Caco-2 (cell line): ENCODE data around the gene GPR107. TPM values are rescaled to one million over a fixed set of nuclear protein-coding genes. Genes with fewer than 3 reads are reported as not detected.

Experiments used
- BruUV-seq: library from RNA; stranded (reverse); fragments of 400-500 nt; replicated peaks from 2 replicates; lab custom pipeline; 2021; lab: Mats Ljungman, UMichigan
- CTCF ChIA-PET: fragments of 300-600 bp; sonication (Branson Sonifier 250); formaldehyde crosslinking; loops from one replicate; lab custom pipeline; 2022; ENCODE audit warnings: antibody characterized with exemption; lab: Charles Lee
- POLR2A ChIA-PET: fragments of 300-600 bp; sonication (Branson Sonifier 250); formaldehyde crosslinking; loops from one replicate; lab custom pipeline; 2022; ENCODE audit warnings: antibody characterized with exemption; lab: Charles Lee
- DNase-seq, 2 experiments: peaks; one replicate each; pipeline versions ENCODE4 v3.0.0 to v3.0.0-alpha.2; 2020 to 2022
- H3K27me3 ChIP-seq: replicated peaks from 2 replicates; pipeline ENCODE4 v1.6.0; 2011; ENCODE audit warnings: low read length; ENCODE audit not compliant: control insufficient read depth, insufficient read depth
- H3K36me3 ChIP-seq: 2 replicates; pipeline ENCODE4 v1.5.1; 2011; ENCODE audit warnings: low read length; ENCODE audit not compliant: control insufficient read depth, insufficient read depth
- H3K4me1 ChIP-seq: fragments of 250-450 bp; sonication (Bioruptor Pico); 2 replicates; pipeline ENCODE4 v1.5.1; 2020; ENCODE audit warnings: mild to moderate bottlenecking
- H3K4me3 ChIP-seq: 2 replicates; pipeline ENCODE4 v1.5.1; 2011; ENCODE audit warnings: low read depth, mild to moderate bottlenecking, control low read depth, low read length
- H3K9me3 ChIP-seq: fragments of 250-450 bp; sonication (Bioruptor Pico); 2 replicates; pipeline ENCODE4 v1.5.1; 2020; ENCODE audit warnings: mild to moderate bottlenecking, moderate library complexity
- H3K27ac Mint-ChIP-seq: one replicate; pipeline ENCODE4 v1.8.0; 2022; ENCODE audit warnings: mixed read lengths; ENCODE audit not compliant: unreplicated experiment
- H3K27me3 Mint-ChIP-seq: one replicate; pipeline ENCODE4 v1.8.0; 2022; ENCODE audit warnings: mixed read lengths; ENCODE audit not compliant: insufficient read depth, unreplicated experiment
- H3K36me3 Mint-ChIP-seq: one replicate; pipeline ENCODE4 v1.8.0; 2022; ENCODE audit warnings: mild to moderate bottlenecking, mixed read lengths; ENCODE audit not compliant: insufficient read depth, unreplicated experiment
- H3K4me1 Mint-ChIP-seq: one replicate; pipeline ENCODE4 v1.8.0; 2022; ENCODE audit warnings: low read depth, mixed read lengths; ENCODE audit not compliant: unreplicated experiment
- H3K4me3 Mint-ChIP-seq: one replicate; pipeline ENCODE4 v1.8.0; 2022; ENCODE audit warnings: mild to moderate bottlenecking, moderate library complexity, mixed read lengths; ENCODE audit not compliant: unreplicated experiment
- H3K9me3 Mint-ChIP-seq: one replicate; pipeline ENCODE4 v1.8.0; 2022; ENCODE audit warnings: mixed read lengths; ENCODE audit not compliant: unreplicated experiment
- intact Hi-C: fragments of 100-400 bp; cut with micrococcal nuclease; formaldehyde crosslinking; loops from one replicate; pipeline ENCODE4 v1.10.0; 2022; ENCODE audit not compliant: unreplicated experiment
- total RNA-seq: library from RNA; stranded (reverse); gene quantifications from 2 replicates; pipeline ENCODE4 v1.2.3, GENCODE V29; 2022
- TF ChIP-seq, protein P1 (sequence below), 2 experiments: fragments of 200-600 bp in 1 of 2; IDR thresholded peaks; 1 replicate in 1 of 2; 2 replicates in 1 of 2; pipeline versions ENCODE4 v1.5.1 to v1.8.0; 2011 to 2022; ENCODE audit warnings: antibody characterized with exemption in 1 of 2, control low read depth in 1 of 2, inconsistent platforms in 1 of 2, low read depth in 1 of 2, low read length in 1 of 2, mild to moderate bottlenecking in 1 of 2, moderate library complexity in 1 of 2; ENCODE audit not compliant: insufficient read depth in 1 of 2, severe bottlenecking in 1 of 2, unreplicated experiment in 1 of 2

The GPR107 gene
- total RNA-seq, 1 experiment from 2014 or later, result 53.1 TPM

DNA sequence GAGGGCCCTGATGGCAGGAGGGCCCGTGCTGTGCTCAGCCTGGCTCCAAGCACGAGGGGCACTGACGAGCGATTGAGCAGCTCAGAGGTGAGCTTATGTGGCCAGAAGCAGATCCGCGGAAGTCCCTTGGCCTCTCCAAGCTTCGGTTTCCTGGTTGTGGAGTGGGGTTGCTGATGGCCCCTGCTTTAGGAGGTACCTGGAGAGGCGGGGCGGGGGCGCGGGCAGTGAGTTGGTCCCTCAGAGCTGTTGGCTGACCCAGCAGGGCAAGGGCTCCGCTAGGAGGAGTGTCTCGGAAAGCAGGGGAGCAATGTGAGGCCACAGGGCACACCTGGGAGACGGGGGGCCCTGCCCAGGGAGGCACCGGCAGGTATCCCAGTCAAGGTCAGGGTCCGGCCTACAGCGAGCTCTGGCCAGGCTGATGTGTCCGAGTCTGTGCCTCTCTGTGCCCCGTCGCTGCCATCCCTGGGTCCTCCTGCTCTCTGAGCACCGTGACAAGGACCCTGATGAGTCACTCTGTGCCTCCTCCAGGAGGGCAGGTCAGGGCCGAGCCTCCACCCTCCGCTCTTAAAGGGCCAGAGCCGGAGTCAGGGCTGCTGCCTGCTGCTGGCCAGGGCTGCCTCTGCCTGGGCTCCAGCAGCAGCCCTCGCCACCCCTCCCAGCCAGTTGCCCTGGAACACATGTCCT, 133.3 kb downstream of the GPR107 start:
- CTCF ChIA-PET, result interaction anchor here (0.6 kb wide), 2 partner anchors 336 to 1134 kb away, joined by 3 to 9 read pairs; no protein-coding TSS in a partner anchor
- POLR2A ChIA-PET, result interaction anchor here (0.6 kb wide), 1 partner anchor 18 kb away, joined by 10 read pairs; no protein-coding TSS in a partner anchor
- Mint-ChIP-seq H3K36me3 (no peaks in the 10 kb centered on the region), H3K4me1 (peaks cover 20% of the 10 kb centered on the region), H3K27ac (peak overlapping the region; percentile 44), H3K27me3 (no peaks in the 10 kb centered on the region), H3K9me3 (no peaks in the 10 kb centered on the region), H3K4me3 (peak overlapping the region; percentile 28)
- TF ChIP-seq, protein P1, sequence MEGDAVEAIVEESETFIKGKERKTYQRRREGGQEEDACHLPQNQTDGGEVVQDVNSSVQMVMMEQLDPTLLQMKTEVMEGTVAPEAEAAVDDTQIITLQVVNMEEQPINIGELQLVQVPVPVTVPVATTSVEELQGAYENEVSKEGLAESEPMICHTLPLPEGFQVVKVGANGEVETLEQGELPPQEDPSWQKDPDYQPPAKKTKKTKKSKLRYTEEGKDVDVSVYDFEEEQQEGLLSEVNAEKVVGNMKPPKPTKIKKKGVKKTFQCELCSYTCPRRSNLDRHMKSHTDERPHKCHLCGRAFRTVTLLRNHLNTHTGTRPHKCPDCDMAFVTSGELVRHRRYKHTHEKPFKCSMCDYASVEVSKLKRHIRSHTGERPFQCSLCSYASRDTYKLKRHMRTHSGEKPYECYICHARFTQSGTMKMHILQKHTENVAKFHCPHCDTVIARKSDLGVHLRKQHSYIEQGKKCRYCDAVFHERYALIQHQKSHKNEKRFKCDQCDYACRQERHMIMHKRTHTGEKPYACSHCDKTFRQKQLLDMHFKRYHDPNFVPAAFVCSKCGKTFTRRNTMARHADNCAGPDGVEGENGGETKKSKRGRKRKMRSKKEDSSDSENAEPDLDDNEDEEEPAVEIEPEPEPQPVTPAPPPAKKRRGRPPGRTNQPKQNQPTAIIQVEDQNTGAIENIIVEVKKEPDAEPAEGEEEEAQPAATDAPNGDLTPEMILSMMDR (IDR thresholded peaks at IDR 0.05; ENCODE audit: insufficient read depth in 1 of 2, low read depth in 1 of 2, low read length in 1 of 2, severe bottlenecking in 1 of 2, unreplicated experiment in 1 of 2), result no peak
- peak; percentile 68 to 73 for DNase-seq
- intact Hi-C loops, result loop anchor here (5.0 kb wide), 1 partner anchor 80 kb away; no protein-coding TSS in a partner anchor
- Histone ChIP-seq H3K4me1 (peaks cover 23% of the 10 kb centered on the region), H3K36me3 (no peaks in the 10 kb centered on the region), H3K27me3 (no peaks in the 10 kb centered on the region), H3K4me3 (peak overlapping the region; percentile 30), H3K9me3 (no peaks in the 10 kb centered on the region)
- BruUV-seq, result no TSS peak

DNA sequence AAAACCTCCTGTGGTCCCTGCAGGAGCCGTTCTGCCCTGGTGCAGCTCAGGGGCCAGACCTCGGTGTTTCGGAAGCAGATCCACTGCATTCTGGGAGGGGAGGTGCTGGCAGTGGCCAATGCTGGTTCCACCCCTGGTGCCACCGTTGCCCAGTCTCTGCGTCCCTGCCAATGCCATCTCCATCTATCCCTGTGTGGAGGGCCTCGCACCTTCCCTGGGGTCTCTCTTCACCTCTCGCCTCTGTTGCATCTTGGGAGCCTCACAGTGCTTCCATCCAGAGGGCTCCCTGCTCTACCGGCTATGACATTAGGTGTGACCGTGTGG, 133.8 kb downstream of the GPR107 start:
- Histone ChIP-seq H3K4me3 (no peak overlapping the region), H3K9me3 (no peaks in the 10 kb centered on the region), H3K36me3 (no peaks in the 10 kb centered on the region), H3K4me1 (peaks cover 22% of the 10 kb centered on the region), H3K27me3 (no peaks in the 10 kb centered on the region)
- H3K4me1 Mint-ChIP-seq, result peaks cover 20% of the 10 kb centered on the region
- POLR2A ChIA-PET, result no interaction called here
- H3K9me3 Mint-ChIP-seq, result no peaks in the 10 kb centered on the region
- H3K27me3 Mint-ChIP-seq, result no peaks in the 10 kb centered on the region
- CTCF ChIA-PET, result interaction anchor here (0.6 kb wide), 1 partner anchor 1134 kb away, joined by 3 read pairs; no protein-coding TSS in a partner anchor
- TF ChIP-seq, protein P1 (IDR thresholded peaks at IDR 0.05; ENCODE audit: insufficient read depth in 1 of 2, low read depth in 1 of 2, low read length in 1 of 2, severe bottlenecking in 1 of 2, unreplicated experiment in 1 of 2), result no peak
- intact Hi-C loops, result loop anchor here (5.0 kb wide), 1 partner anchor 80 kb away; no protein-coding TSS in a partner anchor
- no peak for DNase-seq
- no peaks in the 10 kb centered on the region for H3K36me3 Mint-ChIP-seq
- H3K27ac Mint-ChIP-seq, result no peak overlapping the region
- BruUV-seq, result no TSS peak
- H3K4me3 Mint-ChIP-seq, result no peak overlapping the region

- intact Hi-C loops, result loop anchor here (5.0 kb wide), 1 partner anchor 82 kb away; no protein-coding TSS in a partner anchor
- H3K9me3 Mint-ChIP-seq, result no peaks in the 10 kb centered on the region
- H3K27me3 Mint-ChIP-seq, result no peaks in the 10 kb centered on the region
- ChIA-PET POLR2A (no interaction called here), CTCF (no interaction called here)
- no peaks in the 10 kb centered on the region for H3K9me3 ChIP-seq
- peaks cover 4% of the 10 kb centered on the region for H3K36me3 Mint-ChIP-seq
- no peaks in the 10 kb centered on the region for H3K27me3 ChIP-seq
- H3K27ac Mint-ChIP-seq, result no peak overlapping the region
- H3K4me1 ChIP-seq, result peaks cover 11% of the 10 kb centered on the region
- no peaks in the 10 kb centered on the region for H3K36me3 ChIP-seq
- no peak overlapping the region for H3K4me3 ChIP-seq
- peaks cover 14% of the 10 kb centered on the region for H3K4me1 Mint-ChIP-seq
- no peak for DNase-seq
- TF ChIP-seq, protein P1 (IDR thresholded peaks at IDR 0.05; ENCODE audit: insufficient read depth in 1 of 2, low read depth in 1 of 2, low read length in 1 of 2, severe bottlenecking in 1 of 2, unreplicated experiment in 1 of 2), result no peak
- no TSS peak for BruUV-seq
- no peak overlapping the region for H3K4me3 Mint-ChIP-seq
These were observed 135.3 kb downstream of the GPR107 start for GRCh38 chr9:130188860-130189481.

Other genes starting within 250 kb of the GPR107 start
- gene TOR1A, start 229.8 kb upstream of the GPR107 start, total RNA-seq, result 31.8 and 32.2 TPM in 2 replicates
- 38.3 and 44.1 TPM in 2 replicates for gene C9orf78, start 218.6 kb upstream of the GPR107 start, total RNA-seq
- gene USP20, start 218.4 kb upstream of the GPR107 start, total RNA-seq, result 13.9 and 16.5 TPM in 2 replicates
- 33.2 and 34.3 TPM in 2 replicates for gene FNBP1, start 10.7 kb upstream of the GPR107 start, total RNA-seq
- 18.2 and 19.1 TPM in 2 replicates for gene NCS1, start 118.5 kb downstream of the GPR107 start, total RNA-seq
- gene HMCN2, start 211.9 kb downstream of the GPR107 start, total RNA-seq, result 0.41 and 0.53 TPM in 2 replicates